Superior temporal gyrus (tissue), 1 donor: ENCODE measurements around the gene NEB.

Experiments used
- DNase-seq: peaks from one replicate; pipeline ENCODE4 v3.0.0-alpha.2; 2016; ENCODE audit errors: extremely low spot score

NEB gene

GRCh38 chr2:151478011-151478410 is 256.3 kb downstream of the NEB start:
- DNase-seq, result no peak

GRCh38 chr2:151476287-151476686 is 258.0 kb downstream of the NEB start:
- DNase-seq, result no peak

- no peak for DNase-seq
Observed at GRCh38 chr2:151475071-151475470, 259.2 kb downstream of the NEB start.

- DNase-seq, result no peak
Observed at GRCh38 chr2:151472966-151473365, 261.3 kb downstream of the NEB start.

- DNase-seq, result no peak
Observed at GRCh38 chr2:151470556-151470955, 263.7 kb downstream of the NEB start.

- no peak for DNase-seq
Observed at GRCh38 chr2:151465771-151466170, 268.5 kb downstream of the NEB start.

- no peak for DNase-seq
Observed at GRCh38 chr2:151459358-151459757, 274.9 kb downstream of the NEB start.

- DNase-seq, result no peak
Observed at GRCh38 chr2:151439127-151439526, 295.1 kb downstream of the NEB start.

- DNase-seq, result no peak
Observed at GRCh38 chr2:151438506-151438905, 295.8 kb downstream of the NEB start.

GRCh38 chr2:151437630-151438029 is 296.6 kb downstream of the NEB start:
- DNase-seq, result peak; percentile 55
